Measurements from ENCODE around the gene GAPDHS.

GAPDHS gene

DNA sequence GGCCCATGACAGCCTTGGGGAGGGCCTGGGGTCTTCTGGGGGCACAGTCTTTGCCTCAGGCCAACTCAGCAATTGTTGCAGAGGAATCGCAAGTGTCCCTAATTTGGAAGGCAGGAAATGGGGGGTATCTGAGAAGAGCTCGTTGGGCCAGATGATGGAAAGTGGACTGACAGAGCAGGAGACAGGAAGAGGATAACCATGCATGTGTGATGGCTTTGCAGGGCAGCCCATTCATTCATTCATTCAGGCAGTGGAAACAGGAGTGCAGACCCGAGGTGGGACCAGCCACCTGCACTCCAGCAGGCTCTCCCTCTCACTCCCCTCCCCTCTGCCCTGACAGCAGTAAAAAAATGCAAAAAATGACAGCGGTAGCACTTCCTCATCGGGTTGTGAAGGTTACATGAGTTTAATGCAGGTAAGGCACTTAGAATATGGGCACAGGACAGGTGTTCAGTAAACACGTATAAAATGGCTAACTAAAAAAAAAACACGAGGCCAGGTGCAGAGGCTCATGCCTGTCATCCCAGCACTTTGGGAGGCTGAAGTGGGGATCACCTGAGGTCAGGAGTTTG is 7.2 kb downstream of the GAPDHS start:
- no peak for DNase-seq

DNA sequence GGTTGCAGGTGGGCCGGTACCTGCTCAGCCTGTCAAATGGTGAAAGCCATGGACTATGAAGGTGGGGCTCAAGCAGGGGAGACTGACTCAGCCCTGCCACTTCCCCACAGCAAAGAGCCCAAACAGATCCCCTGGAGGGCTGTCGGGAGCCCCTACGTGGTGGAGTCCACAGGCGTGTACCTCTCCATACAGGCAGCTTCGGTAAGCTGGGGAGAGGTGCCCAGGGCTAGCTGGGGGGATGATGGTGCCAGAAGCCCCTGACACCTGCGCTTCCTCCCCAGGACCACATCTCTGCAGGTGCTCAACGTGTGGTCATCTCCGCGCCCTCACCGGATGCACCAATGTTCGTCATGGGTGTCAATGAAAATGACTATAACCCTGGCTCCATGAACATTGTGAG is 9.0 kb downstream of the GAPDHS start:
- no peak for DNase-seq

DNA sequence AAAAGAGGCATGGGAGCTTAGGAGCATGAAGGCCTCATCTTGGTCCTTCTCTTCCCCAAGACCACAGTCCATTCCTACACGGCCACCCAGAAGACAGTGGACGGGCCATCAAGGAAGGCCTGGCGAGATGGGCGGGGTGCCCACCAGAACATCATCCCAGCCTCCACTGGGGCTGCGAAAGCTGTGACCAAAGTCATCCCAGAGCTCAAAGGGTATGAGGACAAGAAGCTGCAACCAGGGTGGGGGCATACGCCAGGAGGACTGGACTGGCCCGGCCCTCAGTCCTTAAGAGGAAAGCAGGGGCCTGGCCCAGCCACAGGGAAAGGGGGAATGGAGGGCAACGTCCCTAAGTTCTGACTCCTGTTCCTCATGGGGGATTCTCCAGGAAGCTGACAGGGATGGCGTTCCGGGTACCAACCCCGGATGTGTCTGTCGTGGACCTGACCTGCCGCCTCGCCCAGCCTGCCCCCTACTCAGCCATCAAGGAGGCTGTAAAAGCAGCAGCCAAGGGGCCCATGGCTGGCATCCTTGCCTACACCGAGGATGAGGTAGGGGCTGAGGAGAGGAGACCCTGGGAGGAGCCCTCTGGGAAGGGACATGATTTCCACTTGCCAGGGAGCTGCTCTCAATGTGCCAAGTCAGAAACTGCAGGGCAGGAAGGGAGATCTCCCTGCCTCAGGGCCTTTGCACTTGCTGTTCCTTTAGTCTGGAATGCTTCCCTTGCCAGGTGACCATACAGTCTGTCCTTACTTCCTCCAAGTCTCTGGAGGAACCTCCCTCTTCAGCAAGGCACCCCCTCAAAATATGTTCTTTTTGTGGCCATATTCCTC is 10.2 kb downstream of the GAPDHS start:
- no peak for DNase-seq

DNA sequence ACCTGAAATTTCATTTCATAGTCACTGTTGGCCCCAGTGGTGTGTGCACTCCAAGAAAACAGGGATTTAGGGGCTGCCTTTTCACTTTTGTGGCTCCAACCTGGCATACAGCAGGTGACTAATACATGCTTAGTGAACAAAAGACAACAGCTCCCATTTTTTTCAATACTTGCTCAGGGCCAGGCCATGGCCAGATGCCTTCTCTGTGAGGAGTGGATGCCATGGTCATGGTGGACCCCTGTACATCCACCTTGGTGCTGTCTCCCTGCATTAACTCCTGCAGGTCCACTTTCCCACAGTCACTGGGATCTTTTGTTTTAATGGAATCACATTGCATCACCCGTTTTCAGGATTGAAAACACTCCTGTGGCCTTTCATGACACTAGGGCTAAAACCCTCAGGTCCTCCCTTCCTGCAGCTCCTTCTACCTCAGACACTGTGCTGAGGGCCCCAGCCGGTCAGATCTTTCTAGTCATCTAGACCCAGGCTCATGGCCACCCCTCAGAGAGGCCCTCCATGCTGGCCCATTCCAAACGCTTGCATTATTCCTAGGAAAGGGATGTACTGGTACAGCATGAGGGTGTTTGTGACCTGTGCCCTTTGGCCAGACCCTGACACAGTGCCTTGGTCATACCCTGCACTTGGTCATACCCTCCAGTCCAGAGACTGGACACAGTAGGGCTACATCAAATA is 11.0 kb downstream of the GAPDHS start:
- DNase-seq, result no peak

DNA sequence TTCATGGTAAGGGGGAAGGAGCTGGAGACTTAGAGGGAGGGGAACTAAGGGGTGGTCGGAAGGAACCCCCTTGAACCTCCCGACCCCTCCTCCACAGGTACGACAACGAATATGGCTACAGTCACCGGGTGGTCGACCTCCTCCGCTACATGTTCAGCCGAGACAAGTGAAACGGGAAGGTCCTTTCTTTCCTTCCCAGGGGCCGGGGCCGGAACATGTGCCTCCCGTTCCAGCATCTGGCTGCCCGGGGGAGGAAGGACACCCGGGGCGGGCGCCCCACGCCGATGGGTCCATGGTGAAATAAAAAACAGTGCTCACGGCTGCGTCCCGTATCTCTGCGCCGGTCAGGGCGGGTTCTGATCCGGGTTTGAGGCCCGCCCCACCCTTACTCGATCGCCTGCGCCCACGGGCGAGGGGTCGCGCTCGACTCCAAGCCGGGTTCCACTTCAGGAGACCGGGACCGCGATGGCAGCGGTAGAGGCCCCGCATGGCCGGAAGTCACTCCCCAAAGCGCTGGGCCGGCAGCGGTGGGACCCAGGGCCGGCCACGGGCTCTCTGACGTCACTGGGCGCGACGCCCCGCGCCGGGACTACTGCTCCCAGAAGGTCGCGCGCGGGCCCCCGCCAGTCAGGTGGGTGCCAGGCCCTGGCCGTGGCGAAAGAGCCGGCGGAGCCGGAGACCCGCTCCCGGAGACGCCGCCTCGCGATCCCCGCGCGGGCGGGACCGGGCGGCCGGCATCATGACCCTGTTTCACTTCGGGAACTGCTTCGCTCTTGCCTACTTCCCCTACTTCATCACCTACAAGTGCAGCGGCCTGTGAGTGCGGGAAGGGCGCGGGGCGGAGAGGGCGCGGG is 12.0 kb downstream of the GAPDHS start, which contains the start of gene TMEM147:
TMEM147 (plus strand) TSS at position 626 of the 854 bp plus-strand sequence; CDS start at position 740, 114 bp downstream.
- DNase-seq, result peak; percentile 71

DNA sequence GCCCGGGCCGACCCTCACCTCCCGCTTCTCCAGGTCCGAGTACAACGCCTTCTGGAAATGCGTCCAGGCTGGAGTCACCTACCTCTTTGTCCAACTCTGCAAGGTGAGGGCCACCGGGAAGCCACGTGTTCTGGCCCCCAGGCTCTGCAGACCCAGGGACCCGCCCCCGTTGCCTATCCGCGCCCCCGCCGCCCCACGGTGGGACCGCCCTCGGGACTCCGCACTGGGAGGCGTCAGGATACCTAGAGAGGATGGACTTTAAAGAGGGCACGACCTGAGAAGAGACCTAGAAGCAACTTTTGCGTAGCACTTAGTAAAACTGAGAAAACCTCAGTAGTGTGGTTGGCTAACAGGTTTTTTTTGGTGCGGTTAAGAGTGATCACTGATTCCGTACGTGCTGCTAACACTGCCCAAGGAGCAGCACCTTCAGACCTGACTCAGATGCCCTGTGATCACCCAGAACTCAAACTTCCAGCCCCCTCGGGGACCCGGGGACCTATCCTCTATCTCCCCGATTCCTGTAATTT is 12.7 kb downstream of the GAPDHS start:
- DNase-seq, result no peak

DNA sequence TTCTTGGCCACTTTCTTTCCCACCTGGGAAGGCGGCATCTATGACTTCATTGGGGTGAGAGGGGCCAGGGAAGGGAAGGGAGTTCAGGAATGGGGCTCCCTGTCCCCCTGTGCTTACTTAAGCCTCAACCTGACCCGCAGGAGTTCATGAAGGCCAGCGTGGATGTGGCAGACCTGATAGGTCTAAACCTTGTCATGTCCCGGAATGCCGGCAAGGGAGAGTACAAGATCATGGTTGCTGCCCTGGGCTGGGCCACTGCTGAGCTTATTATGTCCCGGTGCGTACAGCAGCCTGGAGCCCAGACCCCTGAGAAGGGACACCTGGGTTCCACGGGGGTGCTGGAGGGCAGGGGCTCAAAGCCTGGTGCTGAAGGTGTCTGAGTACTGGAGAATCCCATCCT is 13.3 kb downstream of the GAPDHS start:
- no peak for DNase-seq

DNA sequence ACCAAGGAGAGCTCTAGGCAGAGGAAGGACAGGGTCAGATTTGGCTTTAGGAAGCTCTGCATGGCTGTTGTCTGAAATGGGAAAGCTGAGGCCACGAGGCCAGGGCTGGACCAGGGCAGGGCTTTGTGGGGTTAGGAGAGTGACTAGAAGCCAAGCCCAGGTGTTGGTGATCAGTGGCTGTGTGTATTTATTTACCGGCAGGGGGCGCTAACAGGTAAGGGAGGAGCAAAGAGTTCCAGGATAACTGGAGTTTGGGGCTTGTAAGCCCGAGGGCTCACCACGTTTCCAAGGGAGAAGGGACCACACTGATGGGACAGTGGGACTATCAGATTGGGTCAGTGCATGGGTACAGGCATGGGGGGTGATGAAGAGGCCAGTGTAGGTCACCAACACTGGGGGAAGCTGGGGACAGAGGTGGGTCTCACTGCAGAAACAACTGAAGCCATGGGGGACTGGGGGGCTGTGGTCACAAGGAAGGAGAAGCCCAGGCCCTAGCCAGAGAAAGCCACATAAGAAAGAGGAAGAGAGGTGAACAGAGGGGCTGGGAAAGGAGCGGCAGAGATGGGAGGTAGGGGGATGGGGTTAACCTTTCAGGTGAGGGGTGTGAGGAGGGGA is 16.0 kb downstream of the GAPDHS start:
- DNase-seq, result peak; percentile 78

DNA sequence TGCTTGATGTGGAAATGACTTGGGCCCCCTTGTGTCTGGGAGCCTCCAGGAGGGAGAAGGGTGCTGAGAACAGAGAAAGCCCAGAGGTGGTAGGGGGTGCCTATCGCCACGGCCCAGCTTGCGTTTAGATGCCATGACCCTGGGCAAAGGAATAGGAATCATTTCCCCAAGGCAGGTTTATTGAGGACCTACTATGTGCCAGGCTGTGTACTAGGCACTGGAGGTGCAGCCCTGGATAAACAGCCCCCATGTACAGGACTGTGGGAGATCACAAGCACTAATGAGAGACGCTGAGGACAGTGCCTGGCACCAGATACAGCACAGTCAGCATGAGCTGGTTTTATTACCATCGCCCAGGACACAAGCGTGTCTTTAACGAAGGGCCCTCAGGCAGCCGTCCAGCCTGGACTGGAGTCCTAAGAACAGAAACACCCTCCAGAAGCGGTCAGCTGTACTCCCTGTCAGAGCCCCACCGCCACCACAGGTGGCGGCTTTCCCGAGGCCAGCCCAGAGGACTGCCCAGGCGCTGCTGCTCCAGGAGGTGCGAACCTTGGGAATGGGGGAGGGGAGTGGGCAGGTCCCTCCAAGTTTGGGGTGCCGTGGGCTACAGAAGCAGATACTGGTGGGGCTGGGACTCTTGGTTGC is 16.7 kb downstream of the GAPDHS start:
- no peak for DNase-seq

DNA sequence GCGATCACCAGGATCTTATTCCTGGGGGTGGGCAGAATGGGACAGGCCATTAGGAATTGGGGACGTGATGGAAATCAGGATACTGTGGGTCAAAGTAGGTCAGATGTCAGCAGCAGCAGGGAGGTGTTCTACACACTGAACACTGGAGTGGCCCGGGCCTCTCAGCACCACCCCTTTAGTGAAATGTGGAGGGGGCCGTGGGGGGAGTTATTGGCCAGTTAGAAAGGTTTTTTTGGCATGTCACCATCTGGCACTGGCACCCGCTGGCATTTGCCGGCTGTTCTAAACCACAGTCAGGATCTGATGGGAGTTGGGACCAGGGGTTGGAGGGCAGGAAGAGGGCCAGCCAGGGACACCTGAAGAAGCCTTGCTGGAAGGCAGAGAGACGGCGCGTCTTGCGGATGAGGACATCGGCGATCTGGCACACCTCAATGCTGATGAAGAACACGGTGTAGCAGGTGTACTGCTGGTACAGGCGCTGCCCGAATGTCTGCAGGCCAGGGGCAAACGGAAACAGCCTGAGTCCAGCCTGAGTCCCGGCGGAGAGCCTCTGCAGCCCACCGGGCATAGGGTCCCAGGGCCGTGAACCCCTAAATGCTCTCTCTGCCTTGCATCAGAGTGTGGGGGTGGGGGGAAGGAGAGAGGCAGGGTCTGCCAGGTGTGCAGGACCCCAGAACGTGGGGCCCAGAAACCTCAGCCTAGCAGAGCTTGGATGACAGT is 18.0 kb downstream of the GAPDHS start:
- DNase-seq, result no peak

DNA sequence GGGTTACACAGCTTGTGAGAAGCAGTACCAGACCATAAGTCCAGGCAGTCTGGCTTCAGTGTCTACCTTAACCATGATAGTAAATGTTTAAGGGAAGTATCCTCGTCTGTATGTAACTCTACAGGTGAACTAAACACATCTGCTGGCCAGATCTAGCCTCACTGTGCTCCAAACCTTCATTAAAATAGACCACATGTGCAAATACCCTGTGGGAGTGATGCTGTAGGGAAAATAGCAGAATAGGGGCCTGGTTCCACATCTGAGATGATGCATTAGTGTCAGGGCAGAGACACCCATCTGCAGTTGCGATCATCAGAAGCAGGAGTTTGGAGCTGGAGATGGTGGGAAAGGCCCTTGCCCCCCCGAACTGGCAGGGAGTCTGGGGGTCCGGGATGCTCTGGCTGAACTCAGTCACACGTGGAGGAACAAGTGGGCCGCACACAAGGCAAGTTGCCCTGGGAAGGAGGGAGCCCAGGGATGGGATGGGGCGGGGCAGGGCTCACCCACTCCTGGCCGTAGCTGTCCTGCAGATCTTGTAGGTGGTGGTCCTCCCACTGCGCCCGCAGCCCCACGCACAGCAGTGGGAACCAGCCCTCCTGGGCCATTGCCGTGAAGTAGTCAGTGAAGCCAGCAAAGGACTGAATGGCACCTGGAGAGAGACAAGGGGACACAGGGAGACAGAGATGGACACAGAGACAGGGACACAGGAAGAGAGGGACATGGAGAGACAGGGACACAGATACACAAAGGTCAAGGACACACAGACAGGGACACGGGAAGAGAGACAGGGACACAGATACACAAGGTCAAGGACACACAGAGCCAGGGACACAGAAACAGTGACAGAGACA is 19.5 kb downstream of the GAPDHS start:
- DNase-seq, result no peak

DNA sequence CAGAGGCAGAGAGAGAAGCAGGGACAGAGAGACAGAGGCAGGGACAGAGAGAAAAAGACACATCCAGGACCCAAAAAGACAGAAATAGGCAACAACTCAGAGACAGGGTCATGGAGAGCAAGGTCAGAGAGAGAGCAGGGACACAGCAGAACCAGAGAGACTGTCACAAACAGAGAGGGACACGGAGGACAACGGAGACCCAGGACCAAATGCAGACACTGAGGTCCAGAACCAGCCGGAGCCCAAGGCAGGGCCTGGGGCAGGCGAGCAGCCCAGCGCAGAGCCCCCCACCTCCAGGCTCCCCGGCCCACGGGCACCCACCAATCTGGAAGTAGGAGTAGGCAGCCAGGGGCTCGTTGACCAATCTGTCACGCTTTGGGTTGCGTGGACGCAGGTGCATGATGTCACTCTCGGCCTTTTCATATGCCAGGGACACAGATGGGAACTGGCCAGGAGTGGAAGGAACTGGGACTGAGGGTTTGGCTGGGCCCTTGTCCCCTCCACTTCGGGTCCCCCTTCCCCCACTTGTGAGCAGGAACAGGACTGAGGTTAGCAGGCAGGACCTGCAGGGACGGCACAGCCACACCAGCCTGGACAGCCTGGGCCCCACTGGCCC is 20.2 kb downstream of the GAPDHS start:
- DNase-seq, result no peak

DNA sequence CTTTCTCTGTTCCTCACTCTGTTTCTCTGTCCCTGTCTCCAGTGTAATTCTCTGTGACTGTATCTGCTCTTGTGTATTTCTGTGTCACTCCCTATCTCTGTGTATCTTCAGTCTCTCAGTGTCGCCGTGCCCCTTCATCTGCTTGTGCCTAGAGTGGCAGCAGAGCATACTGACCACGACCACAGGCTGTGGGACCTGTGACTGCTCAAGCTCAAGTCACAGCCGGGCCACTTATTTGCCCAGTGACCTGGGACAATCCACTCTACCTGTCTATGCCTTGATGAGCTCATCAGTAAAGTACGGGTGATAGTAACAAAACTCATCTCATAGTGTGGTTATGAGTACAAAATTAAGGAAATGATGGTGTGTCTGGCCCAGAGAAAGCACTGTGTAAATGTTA is 20.8 kb downstream of the GAPDHS start:
- no peak for DNase-seq

DNA sequence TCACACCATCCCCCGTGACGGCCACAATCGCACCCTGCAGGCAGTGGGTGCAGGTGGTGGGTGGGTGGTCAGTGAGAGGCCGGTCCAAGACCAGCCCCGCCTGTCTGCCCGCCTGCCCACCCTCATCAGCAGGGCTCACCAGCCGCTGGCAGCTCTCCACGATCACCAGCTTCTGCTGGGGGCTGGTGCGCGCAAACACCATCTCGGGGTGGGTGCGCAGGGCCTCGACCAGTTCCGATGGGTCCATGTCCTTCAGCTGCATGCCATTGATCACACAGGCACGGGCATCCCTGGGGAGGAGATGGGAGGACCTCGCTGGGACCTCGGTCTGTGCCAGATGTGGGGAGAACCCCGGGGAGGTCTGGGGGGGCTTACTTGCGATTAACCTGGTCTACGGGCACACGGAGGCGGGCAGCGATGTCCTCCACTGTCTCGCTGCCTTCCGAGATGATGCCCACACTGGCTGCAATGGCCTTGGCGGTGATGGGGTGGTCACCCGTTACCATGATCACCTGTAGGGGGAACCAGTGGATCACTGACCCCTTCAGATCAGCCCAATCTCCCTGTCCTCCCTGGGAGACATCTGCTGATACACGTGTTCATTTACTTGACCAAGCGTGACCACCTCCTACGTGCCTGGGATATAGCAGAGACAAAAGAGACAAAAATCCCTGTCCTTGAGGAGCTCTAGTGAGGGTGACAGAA is 22.2 kb downstream of the GAPDHS start:
- no peak for DNase-seq

DNA sequence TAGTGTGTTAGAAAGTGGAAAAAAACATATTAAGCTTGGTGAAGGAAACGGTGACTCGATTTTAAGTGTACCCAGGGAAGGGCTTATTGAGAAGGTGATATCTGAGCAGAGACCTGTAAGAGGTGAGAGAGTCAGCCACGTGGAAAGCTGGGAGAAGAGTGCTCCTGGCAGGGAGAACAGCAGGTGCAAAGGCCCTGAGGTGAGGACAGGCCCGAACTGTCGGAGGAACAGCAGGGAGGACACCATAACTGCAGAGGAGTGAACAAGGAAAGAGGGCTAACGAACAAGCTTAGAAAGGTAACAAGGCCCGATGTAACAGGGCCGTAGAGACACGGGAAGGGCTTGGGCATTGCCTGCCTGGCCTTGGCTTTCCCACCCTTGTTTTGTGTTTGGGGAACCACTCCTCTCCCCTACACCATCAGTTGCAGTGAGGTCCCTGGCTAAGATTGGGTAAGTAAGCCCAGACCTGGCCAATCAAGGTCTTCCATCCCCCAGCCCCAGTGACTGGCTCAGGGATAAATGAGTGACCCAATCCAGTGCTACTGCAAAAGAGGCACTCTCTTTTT is 22.9 kb downstream of the GAPDHS start:
- no peak for DNase-seq

DNA sequence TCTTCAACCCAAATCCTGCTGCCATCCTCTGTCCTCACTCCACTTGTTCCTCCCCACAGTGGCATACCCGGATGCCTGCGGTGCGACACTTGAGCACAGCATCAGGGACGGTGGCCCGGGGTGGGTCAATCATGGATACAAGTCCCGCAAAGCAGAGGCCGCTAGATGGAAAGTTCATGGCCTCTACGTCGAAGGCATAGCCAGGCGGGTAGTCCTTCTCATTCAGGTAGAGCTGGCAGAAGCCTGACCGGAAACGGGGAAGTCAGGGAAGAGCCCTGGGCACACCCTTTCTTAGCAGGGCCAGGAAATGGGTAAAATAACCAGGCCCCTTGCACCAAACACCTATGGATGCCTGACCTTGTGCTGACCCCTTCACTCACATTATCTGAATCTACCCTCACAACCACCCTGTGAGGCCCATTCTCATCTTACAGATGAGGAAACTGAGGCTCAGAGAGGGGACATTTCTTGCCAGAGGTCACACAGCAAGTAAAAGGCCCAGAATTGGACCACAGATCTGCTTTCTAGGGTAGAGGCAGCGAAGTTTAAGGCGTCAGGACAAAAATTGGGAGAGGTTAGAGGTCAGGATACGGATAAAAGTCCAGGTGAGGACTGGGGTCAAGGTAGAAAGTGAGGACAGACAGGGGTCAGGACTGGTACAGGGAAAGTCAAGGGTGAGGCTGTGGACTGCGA is 23.7 kb downstream of the GAPDHS start:
- no peak for DNase-seq

DNA sequence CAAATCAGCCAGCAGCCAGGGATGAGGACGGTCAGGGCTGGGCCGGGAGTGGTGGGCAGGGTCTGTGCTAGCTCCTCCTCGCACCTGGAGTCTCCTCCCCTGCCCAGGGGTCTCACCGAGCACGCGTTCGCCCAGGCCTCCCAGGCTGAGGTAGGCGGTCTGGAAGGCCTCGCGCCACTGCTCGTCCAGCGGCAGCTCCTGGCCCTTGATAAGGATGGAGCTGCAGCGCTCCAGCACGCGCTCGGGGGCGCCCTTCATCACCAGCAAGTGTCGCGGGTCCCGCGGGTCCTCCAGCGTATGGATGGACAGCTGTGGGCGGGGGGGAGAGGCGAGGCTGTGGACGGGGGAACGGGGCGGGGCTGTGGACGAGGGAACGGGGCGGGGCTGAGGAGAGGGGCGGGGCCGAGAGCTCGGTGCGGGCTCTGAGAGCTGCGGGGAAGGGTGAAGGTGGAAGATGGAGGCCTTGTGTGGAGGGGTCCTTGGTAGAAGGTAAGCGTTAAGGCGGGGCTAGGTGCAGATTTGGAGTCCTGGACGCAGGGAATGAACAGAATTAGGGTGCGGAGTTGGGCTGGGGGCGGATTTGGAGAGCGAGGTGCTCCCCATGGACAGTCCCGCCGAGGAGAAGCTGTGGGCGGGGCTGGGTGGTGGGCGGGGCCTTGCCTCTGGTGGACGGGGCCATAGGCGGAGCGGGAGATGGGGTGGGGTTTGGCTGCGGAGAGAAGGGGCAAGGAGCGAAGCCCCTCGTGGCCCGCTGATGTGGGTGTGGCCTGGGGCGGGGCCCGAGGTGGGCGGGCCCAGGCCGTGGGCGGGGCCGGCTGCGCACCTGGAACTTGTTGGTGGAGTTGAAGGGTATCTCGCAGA is 24.5 kb downstream of the GAPDHS start:
- DNase-seq, result peak; percentile 69
